Measurements from ENCODE around the gene CAPN11. TPM values are rescaled to one million over a fixed set of nuclear protein-coding genes. Genes with fewer than 3 reads are reported as not detected.
A peak's percentile ranks its signal among the peaks of the same experiment; 100 is the strongest.

Gene CAPN11
- total RNA-seq, 4 donors from 2014 or later: 0.72 to 1.1 (median 0.89) TPM

DNA sequence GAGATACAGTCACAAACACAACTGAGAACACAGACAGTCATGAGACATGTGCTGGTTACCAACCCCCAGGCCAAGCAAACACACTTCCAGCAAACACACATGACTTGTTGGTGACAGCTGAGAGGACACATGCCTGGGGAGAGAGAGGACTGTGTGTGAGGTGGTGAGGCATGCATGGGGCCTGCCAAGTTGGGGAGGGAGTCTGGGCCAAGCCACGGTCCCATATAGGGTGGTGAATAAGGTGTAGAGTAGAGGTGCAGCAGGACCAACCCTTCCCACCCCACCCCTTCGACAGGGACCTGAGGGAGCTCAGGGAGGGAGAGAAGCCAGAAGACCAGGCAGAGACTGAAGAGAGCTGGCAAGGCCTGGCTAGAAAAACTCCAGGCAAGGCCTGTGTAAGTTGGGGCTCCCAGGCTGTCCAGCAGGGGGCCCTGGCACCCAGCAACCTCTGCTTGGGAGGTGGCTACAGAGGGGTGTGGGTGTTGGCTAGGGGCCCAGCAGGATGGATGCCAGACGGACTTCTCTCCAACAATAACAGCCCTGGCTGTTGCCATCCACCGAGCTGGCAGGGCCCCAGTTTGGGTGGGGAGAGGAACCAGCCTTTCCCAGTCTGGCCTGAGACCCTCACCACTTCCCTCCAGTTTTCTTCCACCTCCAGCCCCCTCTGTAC, 62.8 kb downstream of the CAPN11 start:
- TF ChIP-seq, protein P1, sequence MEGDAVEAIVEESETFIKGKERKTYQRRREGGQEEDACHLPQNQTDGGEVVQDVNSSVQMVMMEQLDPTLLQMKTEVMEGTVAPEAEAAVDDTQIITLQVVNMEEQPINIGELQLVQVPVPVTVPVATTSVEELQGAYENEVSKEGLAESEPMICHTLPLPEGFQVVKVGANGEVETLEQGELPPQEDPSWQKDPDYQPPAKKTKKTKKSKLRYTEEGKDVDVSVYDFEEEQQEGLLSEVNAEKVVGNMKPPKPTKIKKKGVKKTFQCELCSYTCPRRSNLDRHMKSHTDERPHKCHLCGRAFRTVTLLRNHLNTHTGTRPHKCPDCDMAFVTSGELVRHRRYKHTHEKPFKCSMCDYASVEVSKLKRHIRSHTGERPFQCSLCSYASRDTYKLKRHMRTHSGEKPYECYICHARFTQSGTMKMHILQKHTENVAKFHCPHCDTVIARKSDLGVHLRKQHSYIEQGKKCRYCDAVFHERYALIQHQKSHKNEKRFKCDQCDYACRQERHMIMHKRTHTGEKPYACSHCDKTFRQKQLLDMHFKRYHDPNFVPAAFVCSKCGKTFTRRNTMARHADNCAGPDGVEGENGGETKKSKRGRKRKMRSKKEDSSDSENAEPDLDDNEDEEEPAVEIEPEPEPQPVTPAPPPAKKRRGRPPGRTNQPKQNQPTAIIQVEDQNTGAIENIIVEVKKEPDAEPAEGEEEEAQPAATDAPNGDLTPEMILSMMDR (IDR thresholded peaks at IDR 0.05): peak in 1 of 3 donors; percentile 21
- TF ChIP-seq POLR2A (IDR thresholded peaks at IDR 0.05): no peak
- intact Hi-C loops (cut with DNase I; ENCODE audit: low total_unique reads): no loop called here
- 0 to 7% methylated on average over 4 of the region's 4 CpGs for WGBS, 2 donors
- DNase-seq (ENCODE audit: low spot score in 2 of 2): peak; percentile 94 to 99
- no peak overlapping the region for H3K4me3 ChIP-seq (ENCODE audit: low read depth, poor library complexity, severe bottlenecking)

DNA sequence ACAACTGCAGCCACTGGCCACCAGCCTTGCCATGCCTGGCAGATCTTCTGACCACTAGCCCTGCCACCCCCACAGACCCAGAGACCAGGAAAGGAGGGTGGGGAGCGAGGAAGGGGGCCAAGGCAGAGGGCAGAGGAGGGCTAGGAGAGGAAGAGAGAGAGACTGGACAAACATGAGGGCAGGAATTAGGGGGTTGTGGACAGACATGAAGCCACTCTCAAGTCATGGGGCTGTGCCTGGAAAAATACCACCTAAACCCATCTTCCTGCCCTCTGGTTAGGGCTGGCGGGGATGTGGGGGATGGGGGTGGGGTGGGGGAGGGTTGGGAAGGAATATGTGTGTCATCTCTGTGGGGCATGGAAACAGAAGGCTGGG, 63.3 kb downstream of the CAPN11 start:
- WGBS, 2 donors: 52 to 54% methylated on average over 2 of the region's 2 CpGs
- no peak for TF ChIP-seq POLR2A (IDR thresholded peaks at IDR 0.05)
- TF ChIP-seq, protein P1 (IDR thresholded peaks at IDR 0.05): no peak
- intact Hi-C loops (cut with DNase I; ENCODE audit: low total_unique reads): no loop called here
- no peak for DNase-seq (ENCODE audit: low spot score in 2 of 2)
- H3K4me3 ChIP-seq (ENCODE audit: low read depth, poor library complexity, severe bottlenecking): no peak overlapping the region

DNA sequence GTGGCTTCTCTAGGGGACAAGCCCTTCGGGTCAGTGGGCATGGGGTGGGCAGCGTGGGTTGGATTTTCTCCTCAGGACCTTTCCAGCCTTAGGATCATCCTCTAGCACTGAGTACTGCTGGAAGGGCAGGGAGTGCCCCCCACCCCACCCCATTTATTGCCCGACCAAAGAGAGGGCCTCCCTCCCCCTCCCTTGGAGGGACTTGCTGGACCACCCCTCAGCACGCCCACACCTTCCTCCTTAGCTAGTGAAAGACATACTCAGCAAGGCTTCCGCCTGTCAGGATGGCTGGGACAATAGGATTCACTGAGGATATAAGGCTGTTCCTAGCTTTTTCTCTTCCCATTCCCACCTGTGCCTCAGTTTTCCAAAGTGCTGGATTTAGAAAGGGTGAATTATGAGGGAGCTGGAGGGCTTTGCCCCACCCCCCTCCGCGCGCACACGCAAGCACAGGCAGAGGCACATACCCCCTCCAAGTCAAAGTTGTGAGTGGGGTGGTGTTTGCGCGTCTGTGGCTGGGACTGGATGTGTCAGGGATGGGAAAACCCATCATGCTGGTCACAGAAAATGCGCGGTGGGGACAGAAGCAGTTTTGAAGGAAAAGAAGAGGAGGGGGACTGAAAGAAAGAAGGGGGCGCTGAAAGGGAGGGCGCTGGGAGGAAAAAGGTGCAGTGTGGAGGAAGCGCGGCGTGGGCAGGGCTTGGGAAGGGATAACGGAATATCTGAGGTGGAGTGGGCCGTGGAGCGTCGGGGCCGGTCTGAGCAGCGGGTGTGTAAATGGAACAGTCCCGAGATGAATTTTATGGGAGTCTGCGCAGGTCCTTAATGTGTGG, 64.1 kb downstream of the CAPN11 start:
- DNase-seq (ENCODE audit: low spot score in 2 of 2): no peak
- intact Hi-C loops (cut with DNase I; ENCODE audit: low total_unique reads): no loop called here
- 20% methylated on average over 26 of the region's 26 CpGs for WGBS, 2 donors
- TF ChIP-seq, protein P1 (IDR thresholded peaks at IDR 0.05): no peak
- TF ChIP-seq POLR2A (IDR thresholded peaks at IDR 0.05): no peak
- no peak overlapping the region for H3K4me3 ChIP-seq (ENCODE audit: low read depth, poor library complexity, severe bottlenecking)

DNA sequence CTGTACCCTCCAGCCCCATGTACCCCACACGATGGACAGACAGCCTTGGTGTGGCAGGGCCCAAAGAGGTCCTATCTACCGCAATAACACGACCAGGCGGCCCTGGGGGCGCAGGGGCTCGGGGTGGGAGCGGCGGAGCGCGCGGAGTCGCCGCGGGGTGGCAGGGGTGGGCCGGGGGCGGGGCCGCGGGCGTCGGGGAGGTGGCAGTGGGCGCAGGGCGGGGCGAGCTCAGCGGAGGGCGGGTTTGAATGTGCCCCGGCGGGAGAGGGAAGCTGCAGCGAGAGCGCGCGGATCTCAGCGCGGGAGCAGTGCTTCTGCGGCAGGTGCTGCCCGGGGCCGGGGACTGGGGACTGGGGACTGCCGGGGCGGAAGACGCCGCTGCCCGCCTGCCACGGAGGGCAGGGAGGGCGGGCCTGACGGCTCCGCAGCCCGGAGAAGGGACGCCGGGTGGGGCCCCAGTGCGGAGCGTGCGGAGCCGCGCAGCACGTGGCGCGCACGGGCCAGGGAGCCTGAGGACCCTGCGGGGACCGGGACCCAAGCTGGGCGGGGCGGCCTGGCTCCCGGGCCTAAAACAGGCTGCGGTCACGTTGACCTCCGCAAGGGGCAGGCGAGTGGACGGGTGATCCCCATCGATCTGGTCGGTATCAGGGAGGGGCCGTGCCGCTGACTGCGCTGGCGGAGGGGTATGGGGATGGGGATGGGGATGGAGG, 64.9 kb downstream of the CAPN11 start, which contains the start of gene SLC29A1:
TSS of gene SLC29A1 (plus strand) at position 277 of the 710 bp plus-strand sequence. CDS start 3,719 bp downstream, outside the sequence.
- intact Hi-C loops (cut with DNase I; ENCODE audit: low total_unique reads): no loop called here
- DNase-seq (ENCODE audit: low spot score in 2 of 2): peak; percentile 73 to 97
- TF ChIP-seq, protein P1 (IDR thresholded peaks at IDR 0.05): no peak
- no peak for TF ChIP-seq POLR2A (IDR thresholded peaks at IDR 0.05)
- H3K4me3 ChIP-seq (ENCODE audit: low read depth, poor library complexity, severe bottlenecking): peak within 1 kb of the TSS; percentile 18
- WGBS, 2 donors: 0% methylated on average over 24 to 40 of the region's 73 CpGs

DNA sequence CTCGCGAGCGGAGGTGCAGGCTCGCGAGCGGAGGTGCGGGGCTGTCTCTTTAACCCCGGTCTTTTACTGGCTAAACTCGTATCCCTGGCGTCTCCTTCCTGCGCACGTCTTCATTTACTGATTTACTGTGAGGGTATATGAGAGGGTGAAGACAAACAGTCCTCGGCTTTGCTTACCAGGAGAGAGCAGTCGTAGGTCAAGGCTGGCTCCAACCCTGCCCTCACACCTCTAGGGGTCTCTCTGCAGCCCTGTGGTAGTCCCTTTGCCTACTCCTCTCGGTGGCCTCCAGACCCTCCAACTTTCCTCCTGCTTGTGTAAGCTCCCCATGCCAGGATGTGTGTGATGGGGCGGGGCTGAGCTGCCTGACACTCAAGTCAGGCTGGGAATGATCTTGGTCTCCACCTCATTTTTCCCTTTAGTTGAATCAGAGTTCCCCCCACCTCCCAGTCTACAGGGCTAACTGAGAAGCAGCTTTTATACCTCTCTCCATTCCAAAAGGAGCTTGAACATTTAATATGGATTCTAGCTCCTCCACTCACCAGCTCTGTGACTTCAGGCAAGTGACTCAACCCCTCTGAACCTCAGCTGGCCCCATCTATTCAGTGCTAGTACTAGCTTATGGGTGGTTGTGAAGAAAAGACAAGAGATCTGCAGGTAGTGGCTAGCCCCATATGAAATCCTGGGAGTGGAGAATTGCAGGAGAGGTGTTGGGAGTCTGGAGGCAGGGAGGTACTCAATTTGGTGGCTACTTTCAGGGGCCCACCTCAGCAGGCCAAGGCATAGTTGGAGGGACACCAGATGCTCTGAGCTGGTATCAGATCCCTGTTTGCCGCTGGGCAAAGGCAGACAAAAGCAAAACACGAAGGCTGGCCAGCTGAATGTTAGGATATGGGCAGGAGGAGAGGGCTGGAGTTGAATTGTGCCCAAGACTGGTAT, 65.7 kb downstream of the CAPN11 start:
- no peak for DNase-seq (ENCODE audit: low spot score in 2 of 2)
- TF ChIP-seq, protein P1 (IDR thresholded peaks at IDR 0.05): no peak
- TF ChIP-seq POLR2A (IDR thresholded peaks at IDR 0.05): no peak
- H3K4me3 ChIP-seq (ENCODE audit: low read depth, poor library complexity, severe bottlenecking): peak overlapping the region; percentile 18
- 9 to 13% methylated on average over 12 to 15 of the region's 18 CpGs for WGBS, 2 donors
- intact Hi-C loops (cut with DNase I; ENCODE audit: low total_unique reads): no loop called here
